Measurements from ENCODE around the gene FIBCD1.

The FIBCD1 gene

GRCh38 chr9:130935648-130936271 is 3.3 kb downstream of the FIBCD1 start:
- peak in 3 of 11 experiments; percentile 17 to 73 (median 66); a peak in 4 of 22 replicates for TF ChIP-seq Cebpa-rat (IDR thresholded peaks at IDR 0.05)
- H3K4me2 ChIP-seq = peak overlapping the region; percentile 40 to 100 (median 98)
- H4K20me1 ChIP-seq = peaks cover 0 to 80% (median 41%) of the 10 kb centered on the region in 11 experiments; a peak in 17 of 22 replicates
- peak overlapping the region in 8 of 11 experiments; percentile 5 to 59 (median 38); a peak in 12 of 22 replicates for H3K27ac ChIP-seq
- H3K36me3 ChIP-seq = no peaks in the 10 kb centered on the region
- peak overlapping the region in 7 of 11 experiments; percentile 2 to 40 (median 23); a peak in 6 of 22 replicates for H3K9ac ChIP-seq
- peak overlapping the region in 1 of 10 experiments; percentile 11; a peak in 1 of 20 replicates for H3K4me3 ChIP-seq
- H3K9me3 ChIP-seq (replicated peaks in 1 of 11) = no peaks in the 10 kb centered on the region
- H3K4me1 ChIP-seq = peaks cover 79 to 89% (median 88%) of the 10 kb centered on the region in 10 experiments
- peaks cover 62 to 85% (median 76%) of the 10 kb centered on the region in 11 experiments for H3K27me3 ChIP-seq

- peaks cover 0 to 75% (median 34%) of the 10 kb centered on the region in 11 experiments; a peak in 17 of 22 replicates for H4K20me1 ChIP-seq
- no peaks in the 10 kb centered on the region for H3K9me3 ChIP-seq (replicated peaks in 1 of 11)
- peaks cover 83 to 97% (median 93%) of the 10 kb centered on the region in 10 experiments for H3K4me1 ChIP-seq
- peak overlapping the region in 6 of 11 experiments; percentile 22 to 59 (median 46); a peak in 8 of 22 replicates for H3K27ac ChIP-seq
- peak overlapping the region in 4 of 11 experiments; percentile 2 to 34 (median 18); a peak in 6 of 22 replicates for H3K9ac ChIP-seq
- TF ChIP-seq Cebpa-rat (IDR thresholded peaks at IDR 0.05) = no peak
- no peaks in the 10 kb centered on the region for H3K36me3 ChIP-seq
- peak overlapping the region in 2 of 10 experiments; percentile 6 to 11; a peak in 2 of 20 replicates for H3K4me3 ChIP-seq
- H3K4me2 ChIP-seq = peak overlapping the region; percentile 40 to 100 (median 98)
- peaks cover 54 to 82% (median 68%) of the 10 kb centered on the region in 11 experiments for H3K27me3 ChIP-seq
Observed at GRCh38 chr9:130934702-130935647, 4.1 kb downstream of the FIBCD1 start.

- Histone ChIP-seq H3K4me2 (peak overlapping the region in 10 of 11 experiments; percentile 50 to 100 (median 98); a peak in 20 of 22 replicates), H4K20me1 (peaks cover 0 to 75% (median 34%) of the 10 kb centered on the region in 11 experiments; a peak in 15 of 22 replicates), H3K4me3 (no peak overlapping the region), H3K4me1 (peaks cover 80 to 100% (median 97%) of the 10 kb centered on the region in 10 experiments), H3K36me3 (no peaks in the 10 kb centered on the region), H3K27me3 (peaks cover 47 to 74% (median 61%) of the 10 kb centered on the region in 11 experiments), H3K9ac (peak overlapping the region in 4 of 11 experiments; percentile 1 to 34 (median 26); a peak in 4 of 22 replicates), H3K9me3 (replicated peaks in 1 of 11) (no peaks in the 10 kb centered on the region), H3K27ac (no peak overlapping the region)
- TF ChIP-seq Cebpa-rat (IDR thresholded peaks at IDR 0.05) = no peak
Observed at GRCh38 chr9:130934246-130934645, 4.8 kb downstream of the FIBCD1 start.

GRCh38 chr9:130933114-130934046 is 5.7 kb downstream of the FIBCD1 start:
- Histone ChIP-seq H3K9ac (peak overlapping the region in 5 of 11 experiments; percentile 1 to 45 (median 30); a peak in 5 of 22 replicates), H3K9me3 (replicated peaks in 1 of 11) (no peaks in the 10 kb centered on the region), H3K27ac (no peak overlapping the region), H3K4me1 (peaks cover 81 to 100% (median 99%) of the 10 kb centered on the region in 10 experiments), H3K4me2 (peak overlapping the region; percentile 67 to 100 (median 98)), H3K36me3 (no peaks in the 10 kb centered on the region), H3K27me3 (peaks cover 38 to 69% (median 53%) of the 10 kb centered on the region in 11 experiments), H4K20me1 (peaks cover 0 to 66% (median 28%) of the 10 kb centered on the region in 11 experiments; a peak in 15 of 22 replicates), H3K4me3 (no peak overlapping the region; a peak in 2 of 20 replicates)
- no peak for TF ChIP-seq Cebpa-rat (IDR thresholded peaks at IDR 0.05)

GRCh38 chr9:130932255-130933079 is 6.6 kb downstream of the FIBCD1 start:
- no peak for TF ChIP-seq Cebpa-rat (IDR thresholded peaks at IDR 0.05)
- Histone ChIP-seq H4K20me1 (peaks cover 0 to 66% (median 19%) of the 10 kb centered on the region in 11 experiments; a peak in 14 of 22 replicates), H3K4me2 (peak overlapping the region; percentile 67 to 100 (median 89)), H3K9me3 (replicated peaks in 1 of 11) (no peaks in the 10 kb centered on the region), H3K9ac (peak overlapping the region in 3 of 11 experiments; percentile 1 to 30 (median 2); a peak in 5 of 22 replicates), H3K4me1 (peaks cover 81 to 100% (median 99%) of the 10 kb centered on the region in 10 experiments), H3K4me3 (no peak overlapping the region; a peak in 2 of 20 replicates), H3K36me3 (no peaks in the 10 kb centered on the region), H3K27ac (no peak overlapping the region; a peak in 1 of 22 replicates), H3K27me3 (peaks cover 29 to 64% (median 43%) of the 10 kb centered on the region in 11 experiments)

GRCh38 chr9:130931508-130932254 is 7.4 kb downstream of the FIBCD1 start:
- peak overlapping the region; percentile 67 to 100 (median 89) for H3K4me2 ChIP-seq
- H3K4me1 ChIP-seq = peaks cover 82 to 100% (median 99%) of the 10 kb centered on the region in 10 experiments
- H3K4me3 ChIP-seq = no peak overlapping the region
- peaks cover 0 to 67% (median 11%) of the 10 kb centered on the region in 11 experiments; a peak in 12 of 22 replicates for H4K20me1 ChIP-seq
- H3K9me3 ChIP-seq (replicated peaks in 1 of 11) = no peaks in the 10 kb centered on the region
- H3K9ac ChIP-seq = peak overlapping the region in 7 of 11 experiments; percentile 1 to 21 (median 7); a peak in 9 of 22 replicates
- H3K36me3 ChIP-seq = no peaks in the 10 kb centered on the region
- H3K27ac ChIP-seq = peak overlapping the region in 7 of 11 experiments; percentile 8 to 44 (median 20); a peak in 5 of 22 replicates
- no peak for TF ChIP-seq Cebpa-rat (IDR thresholded peaks at IDR 0.05)
- H3K27me3 ChIP-seq = peaks cover 21 to 56% (median 36%) of the 10 kb centered on the region in 11 experiments
